ENCODE data around the gene YPEL4.

The YPEL4 gene

GRCh38 chr11:57630171-57630570, 19.5 kb downstream of the YPEL4 start:
- no peak for DNase-seq

GRCh38 chr11:57626895-57627294, 22.8 kb downstream of the YPEL4 start:
- DNase-seq: no peak

DNA sequence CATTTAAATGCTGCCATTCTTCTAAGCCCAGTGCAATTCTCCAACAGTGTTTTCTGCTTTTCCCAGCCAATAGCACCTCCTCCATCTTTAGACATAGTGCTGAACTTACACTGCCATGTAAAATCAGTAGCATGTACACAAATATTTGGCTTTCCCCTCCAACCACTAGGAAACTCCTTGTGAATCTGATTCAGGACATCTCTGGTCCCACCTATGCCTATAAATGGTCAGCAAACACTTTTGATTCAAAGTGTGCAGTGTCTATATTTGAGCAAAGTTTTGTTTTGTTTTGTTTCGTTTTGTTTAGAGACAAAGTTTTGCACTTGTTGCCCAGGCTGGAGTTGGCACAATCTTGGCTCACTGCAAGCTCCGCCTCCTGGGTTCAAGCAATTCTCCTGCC, 24.8 kb downstream of the YPEL4 start:
- DNase-seq: no peak

DNA sequence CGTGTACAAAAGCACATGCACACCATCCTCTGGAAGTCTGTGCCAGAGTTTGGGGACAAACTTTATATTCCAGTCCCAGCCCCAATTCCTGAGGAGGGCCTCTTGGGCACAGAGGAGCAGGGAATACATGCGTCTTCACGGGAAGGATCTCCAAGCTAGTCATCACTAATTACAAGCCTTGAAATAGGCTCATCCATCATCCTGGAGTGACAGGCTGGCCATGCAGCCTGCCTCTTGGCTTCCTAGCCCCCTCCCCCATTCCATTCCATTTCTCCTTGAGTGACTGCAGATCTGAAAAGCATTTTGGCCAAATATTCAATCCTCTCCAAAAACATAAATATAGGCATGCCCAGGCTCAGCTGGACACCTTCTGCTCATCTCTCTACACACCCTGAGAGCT, 27.4 kb downstream of the YPEL4 start:
- no peak for DNase-seq

DNA sequence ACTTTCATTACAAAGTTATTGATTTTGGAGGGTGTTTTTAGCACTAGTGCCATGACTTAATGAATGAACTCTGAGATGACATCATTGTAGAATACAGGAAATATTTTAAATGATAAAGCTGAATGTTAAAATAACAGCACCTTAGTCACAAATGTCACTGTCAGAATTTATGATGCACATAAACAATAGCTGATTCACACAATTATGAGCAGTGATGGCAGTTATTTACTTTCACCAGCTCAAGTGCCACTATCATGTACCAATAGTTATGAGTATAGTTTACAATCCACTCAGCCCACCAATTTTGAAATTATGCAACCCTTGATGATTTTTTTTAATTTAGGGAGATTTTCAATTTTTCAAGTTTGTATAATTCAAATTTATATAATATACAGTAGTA, 29.2 kb downstream of the YPEL4 start:
- no peak for DNase-seq

DNA sequence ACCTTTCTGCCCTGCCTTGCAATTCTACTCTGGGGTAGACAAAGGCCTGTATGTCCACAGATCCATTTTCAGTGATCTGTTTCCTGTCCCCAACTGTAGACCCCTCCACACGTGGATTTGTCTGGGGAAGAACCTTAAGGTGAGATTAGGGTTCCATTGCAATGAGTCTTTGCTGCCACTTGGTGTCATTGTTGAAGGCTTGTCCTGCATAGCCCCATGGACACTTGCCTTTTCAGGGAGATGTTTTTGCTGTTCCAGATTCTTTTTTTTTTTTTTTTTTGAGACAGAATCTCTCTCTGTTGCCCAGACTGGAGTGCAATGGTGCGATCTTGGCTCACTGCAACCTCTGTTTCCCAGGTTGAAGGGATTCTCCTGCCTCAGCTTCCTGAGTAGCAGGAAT, 30.4 kb downstream of the YPEL4 start:
- no peak for DNase-seq

GRCh38 chr11:57618438-57618837, 31.3 kb downstream of the YPEL4 start:
- no peak for DNase-seq

DNA sequence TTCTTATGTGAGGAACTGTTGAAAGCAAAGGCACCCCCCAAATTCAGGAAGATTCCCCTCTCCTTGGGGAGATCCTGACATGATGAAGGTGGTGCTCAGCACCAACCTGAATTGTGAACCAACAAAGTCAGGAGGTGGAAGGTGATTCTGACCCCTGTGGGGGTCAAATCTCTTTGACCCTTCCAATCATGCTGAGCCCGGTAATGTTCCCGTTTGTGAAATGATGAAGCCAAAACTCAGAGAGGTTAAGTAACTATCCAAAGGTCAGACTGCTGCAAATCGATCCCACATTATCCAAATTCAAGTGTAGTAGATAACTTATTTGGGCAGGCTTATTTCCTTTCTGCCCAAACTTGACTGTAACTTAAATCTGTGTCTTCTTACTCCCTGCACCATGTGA, 33.1 kb downstream of the YPEL4 start:
- DNase-seq: no peak

- no peak for DNase-seq
Measured at GRCh38 chr11:57615308-57615707, 34.4 kb downstream of the YPEL4 start.

DNA sequence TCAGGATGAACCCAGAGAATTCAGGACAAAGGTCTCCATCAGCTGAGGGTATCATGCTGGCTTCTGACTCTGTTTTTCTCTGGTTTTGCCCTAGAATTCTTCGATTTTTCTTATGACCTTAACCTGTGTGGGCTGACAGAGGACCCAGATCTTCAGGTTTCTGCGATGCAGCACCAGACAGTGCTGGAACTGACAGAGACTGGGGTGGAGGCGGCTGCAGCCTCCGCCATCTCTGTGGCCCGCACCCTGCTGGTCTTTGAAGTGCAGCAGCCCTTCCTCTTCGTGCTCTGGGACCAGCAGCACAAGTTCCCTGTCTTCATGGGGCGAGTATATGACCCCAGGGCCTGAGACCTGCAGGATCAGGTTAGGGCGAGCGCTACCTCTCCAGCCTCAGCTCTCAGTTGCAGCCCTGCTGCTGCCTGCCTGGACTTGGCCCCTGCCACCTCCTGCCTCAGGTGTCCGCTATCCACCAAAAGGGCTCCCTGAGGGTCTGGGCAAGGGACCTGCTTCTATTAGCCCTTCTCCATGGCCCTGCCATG, 35.4 kb downstream of the YPEL4 start:
- DNase-seq: no peak

DNA sequence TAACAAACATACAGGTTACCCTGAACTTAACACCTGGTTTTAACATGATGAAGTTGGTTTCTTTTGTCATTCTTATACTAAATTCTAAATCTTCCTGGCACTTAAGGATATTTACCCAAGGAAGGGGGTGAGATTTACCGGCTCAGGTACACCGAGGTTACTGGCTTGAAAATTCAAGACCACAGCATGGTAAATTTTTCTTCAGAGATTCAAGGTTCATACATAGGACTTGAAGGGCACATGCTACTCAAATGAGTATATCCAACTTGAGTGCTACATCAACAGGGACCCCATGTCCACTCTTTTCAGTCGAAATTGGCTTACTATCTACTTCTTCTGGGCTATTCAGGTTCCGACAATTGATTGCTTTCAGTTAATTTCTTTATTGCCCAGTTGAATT, 39.5 kb downstream of the YPEL4 start:
- no peak for DNase-seq

DNA sequence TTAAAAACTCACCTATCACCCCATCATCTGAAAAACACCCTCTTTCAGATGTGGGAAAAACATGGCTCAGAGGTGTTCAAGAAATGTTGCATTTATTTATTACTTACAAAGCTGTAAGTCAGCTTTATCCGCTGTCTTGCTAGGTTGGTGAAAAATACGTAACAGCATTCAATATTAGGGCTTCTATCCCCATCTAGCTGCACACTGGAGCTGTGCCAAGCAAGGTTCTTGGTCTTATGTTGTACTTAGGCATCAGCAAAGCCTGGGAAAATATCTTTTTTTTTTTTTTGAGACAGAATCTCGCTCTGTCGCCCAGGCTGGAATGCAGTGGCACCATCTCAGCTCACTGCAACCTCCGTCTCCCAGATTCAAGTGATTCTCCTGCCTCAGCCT, 44.7 kb downstream of the YPEL4 start:
- DNase-seq: no peak

DNA sequence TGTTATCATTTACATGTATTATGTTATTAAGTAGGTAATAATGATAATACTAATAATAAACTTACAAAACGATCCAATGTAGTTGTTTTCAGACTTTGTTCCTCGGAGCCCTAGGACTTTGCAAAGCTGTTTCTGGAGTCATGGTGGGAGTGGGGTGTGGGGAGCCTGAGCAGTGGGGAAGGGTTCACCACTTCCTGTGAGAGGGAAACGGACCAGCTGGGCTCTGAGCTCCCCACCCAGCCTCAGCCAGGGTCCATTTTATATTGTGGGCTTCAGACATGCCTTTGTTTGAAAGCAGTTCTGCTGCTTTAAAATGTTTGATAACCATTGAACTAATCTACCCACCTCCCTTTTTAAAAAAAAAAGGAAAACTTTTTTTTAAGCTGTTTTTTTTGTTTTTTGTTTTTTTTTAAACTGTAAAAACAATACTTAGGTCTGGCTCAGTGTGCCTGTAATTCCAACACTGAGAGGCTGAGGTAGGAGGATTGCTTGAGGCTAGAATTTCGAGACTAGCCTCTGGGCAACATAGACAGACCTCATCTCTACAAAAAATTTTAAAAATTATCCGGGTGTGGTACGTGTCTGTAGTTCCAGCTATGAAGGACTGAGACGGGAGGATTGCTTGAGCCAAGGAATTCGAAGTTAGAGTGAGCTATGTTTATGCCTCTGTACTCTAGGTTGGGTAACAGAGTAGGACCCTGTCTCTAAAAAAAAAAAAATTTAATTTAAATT, 45.2 kb downstream of the YPEL4 start:
- DNase-seq: no peak

- DNase-seq: no peak
Measured at GRCh38 chr11:57601297-57601696, 48.4 kb downstream of the YPEL4 start.

- DNase-seq: no peak
Measured at GRCh38 chr11:57599381-57599780, 50.3 kb downstream of the YPEL4 start.

DNA sequence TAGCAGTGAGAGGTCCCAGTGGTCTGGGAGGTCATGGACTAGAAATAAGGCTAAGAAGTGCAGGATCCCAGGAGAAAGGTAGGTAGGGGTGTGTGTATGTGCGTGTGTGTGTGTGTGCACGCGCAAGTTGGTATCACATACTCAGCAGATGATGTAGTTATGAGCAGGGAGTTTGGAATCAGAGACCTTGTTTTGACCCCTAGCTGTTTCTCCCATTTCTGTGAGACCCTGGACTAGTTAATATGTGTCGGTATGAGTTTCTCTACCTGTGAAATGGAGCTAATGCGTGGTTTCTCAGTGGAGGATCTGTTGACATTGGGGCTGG, 50.9 kb downstream of the YPEL4 start:
- DNase-seq: no peak

DNA sequence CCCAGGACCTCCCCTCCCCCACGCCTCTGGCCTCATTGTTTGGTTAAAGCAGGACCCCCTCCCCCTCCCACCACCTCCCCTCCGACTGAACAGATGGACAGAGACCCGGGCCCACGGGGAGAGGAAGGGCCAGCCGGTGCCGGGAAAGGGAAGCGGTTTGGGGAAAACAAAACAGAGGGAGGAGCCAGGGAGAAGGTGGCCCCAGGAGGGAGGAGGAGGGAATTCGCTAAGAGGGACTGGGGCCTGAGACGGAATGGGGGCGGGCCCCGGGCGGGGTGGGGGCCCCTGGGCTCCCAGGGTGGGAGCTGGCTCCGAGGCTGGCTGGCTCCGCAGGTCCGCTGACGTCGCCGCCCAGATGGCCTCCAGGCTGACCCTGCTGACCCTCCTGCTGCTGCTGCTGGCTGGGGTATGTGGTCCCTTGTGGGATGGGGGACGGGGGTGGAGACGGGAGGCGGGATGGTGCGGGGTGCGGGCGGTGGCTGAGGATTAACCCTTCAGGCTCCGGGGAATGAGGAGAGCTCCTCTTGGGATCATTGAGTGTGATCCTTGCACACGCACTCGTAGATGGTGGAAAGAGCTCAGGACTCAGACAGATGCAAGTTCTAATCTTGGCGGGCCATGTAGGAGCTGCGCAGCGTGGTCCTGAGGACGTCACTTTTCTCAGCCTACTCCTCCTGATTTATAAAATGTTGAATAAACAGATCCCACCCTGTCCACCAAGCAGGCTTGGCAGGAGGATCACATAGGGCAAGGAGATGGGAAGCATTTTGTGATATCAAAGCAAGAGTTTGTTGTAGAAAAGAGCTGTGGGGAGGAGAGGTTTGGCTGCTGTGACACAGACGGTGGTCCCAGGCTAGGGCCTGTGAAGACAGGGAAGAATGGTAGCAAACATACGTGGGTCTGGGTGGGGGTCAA, 51.5 kb downstream of the YPEL4 start:
- DNase-seq: no peak

DNA sequence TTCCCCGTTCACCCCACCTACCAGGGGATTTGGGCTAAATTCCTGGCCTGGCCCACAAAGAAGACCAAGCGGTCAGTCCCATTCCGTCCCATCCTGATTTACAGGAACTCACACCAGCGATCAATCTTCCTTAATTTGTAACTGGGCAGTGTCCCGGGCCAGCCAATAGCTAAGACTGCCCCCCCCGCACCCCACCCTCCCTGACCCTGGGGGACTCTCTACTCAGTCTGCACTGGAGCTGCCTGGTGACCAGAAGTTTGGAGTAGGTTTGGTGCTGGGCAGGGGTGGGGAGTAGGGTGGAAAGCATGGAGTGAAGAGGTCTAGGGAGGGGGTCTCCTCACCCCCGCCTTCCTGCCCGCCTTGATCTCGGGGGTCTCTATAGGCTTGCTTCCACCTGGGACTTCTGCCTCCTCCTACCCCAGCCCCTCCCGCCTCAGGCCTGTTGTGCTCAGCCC, 52.2 kb downstream of the YPEL4 start, which contains the start of gene SERPING1:
Gene SERPING1 (plus strand): TSS at position 225 of the 455 bp plus-strand sequence. CDS start 586 bp downstream, outside the sequence.
- DNase-seq: no peak

GRCh38 chr11:57596266-57596885, 53.3 kb downstream of the YPEL4 start:
- DNase-seq: no peak
